NCI-H146 treated with DMSO at 0.1 percent for 48 hours (cell line): ENCODE results near the gene ITGAL.

Experiments
- DNase-seq: peaks from one replicate; lab custom pipeline; 2025; ENCODE audit not compliant: unreplicated experiment; lab: John Stamatoyannopoulos, UW

ITGAL gene

GRCh38 chr16:30541502-30542329 is 69.2 kb downstream of the ITGAL start:
- DNase-seq: no peak

- DNase-seq: no peak
Observed at GRCh38 chr16:30543067-30543466, 70.5 kb downstream of the ITGAL start.

DNA sequence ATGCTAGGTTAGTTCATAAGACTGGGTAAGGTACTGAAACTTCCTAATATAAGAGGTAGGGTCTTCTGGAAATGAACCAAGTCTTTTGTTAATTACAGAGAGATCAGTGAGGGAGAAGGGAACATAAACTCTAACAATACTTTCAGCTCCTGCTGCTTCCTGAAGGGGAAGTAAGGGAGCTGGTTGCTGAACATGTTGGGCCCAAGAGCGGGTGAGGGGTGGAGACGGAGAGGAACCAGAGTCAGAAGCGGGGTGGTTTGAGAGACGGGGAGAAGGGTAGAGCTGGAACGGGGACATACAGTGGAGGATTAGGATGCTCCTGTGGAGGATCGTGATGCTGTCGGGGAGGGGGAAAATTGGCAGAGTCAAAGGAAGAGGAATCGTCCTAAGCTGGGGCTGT is 73.6 kb downstream of the ITGAL start:
- DNase-seq: no peak

- no peak for DNase-seq
Observed at GRCh38 chr16:30548416-30549253, 76.1 kb downstream of the ITGAL start.

DNA sequence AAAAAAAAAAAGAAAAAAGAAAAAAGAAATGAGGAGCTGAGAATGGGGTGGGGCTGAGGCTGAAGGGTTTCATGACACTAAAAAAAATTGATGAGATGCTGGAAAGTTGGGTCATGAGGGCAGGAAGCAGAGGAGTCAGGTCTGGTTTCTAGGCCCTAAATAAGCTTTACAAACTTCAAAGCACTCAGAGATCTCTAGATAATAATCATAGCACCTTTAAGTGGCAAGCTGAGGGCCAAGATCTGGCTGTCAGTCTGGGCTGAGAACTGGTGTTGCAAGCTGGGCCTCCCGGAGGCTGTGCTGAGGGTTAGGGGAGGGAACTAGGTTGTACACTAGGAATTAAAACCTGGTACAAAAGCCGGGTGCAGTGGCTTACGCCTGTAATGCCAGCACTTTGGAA is 79.2 kb downstream of the ITGAL start:
- no peak for DNase-seq

DNA sequence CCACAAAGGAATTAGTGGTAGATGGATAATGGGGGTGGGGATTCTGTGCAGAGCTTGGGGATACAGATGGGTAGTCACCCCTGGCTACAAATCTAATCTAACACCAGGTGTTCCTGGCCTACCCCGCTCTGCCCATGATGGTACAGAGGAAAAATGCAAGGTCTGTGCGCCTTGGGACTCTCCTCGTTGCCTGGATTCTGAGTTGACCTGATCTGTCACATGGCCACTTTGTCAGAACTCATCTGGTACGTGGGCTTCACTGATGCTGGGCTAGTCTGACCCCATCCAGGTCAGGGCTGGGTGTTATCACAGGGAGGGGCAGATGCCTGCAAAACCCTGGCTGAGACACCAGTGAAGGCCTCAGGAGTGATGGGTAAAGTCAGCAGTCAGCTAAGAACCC is 80.4 kb downstream of the ITGAL start:
- DNase-seq: no peak

GRCh38 chr16:30553393-30553899 is 80.9 kb downstream of the ITGAL start:
- no peak for DNase-seq

- no peak for DNase-seq
Observed at GRCh38 chr16:30554557-30555314, 82.2 kb downstream of the ITGAL start.

- DNase-seq: no peak
Observed at GRCh38 chr16:30555315-30556124, 83.0 kb downstream of the ITGAL start.

- no peak for DNase-seq
Observed at GRCh38 chr16:30556125-30556473, 83.6 kb downstream of the ITGAL start.

- no peak for DNase-seq
Observed at GRCh38 chr16:30557707-30557956, 85.1 kb downstream of the ITGAL start.

DNA sequence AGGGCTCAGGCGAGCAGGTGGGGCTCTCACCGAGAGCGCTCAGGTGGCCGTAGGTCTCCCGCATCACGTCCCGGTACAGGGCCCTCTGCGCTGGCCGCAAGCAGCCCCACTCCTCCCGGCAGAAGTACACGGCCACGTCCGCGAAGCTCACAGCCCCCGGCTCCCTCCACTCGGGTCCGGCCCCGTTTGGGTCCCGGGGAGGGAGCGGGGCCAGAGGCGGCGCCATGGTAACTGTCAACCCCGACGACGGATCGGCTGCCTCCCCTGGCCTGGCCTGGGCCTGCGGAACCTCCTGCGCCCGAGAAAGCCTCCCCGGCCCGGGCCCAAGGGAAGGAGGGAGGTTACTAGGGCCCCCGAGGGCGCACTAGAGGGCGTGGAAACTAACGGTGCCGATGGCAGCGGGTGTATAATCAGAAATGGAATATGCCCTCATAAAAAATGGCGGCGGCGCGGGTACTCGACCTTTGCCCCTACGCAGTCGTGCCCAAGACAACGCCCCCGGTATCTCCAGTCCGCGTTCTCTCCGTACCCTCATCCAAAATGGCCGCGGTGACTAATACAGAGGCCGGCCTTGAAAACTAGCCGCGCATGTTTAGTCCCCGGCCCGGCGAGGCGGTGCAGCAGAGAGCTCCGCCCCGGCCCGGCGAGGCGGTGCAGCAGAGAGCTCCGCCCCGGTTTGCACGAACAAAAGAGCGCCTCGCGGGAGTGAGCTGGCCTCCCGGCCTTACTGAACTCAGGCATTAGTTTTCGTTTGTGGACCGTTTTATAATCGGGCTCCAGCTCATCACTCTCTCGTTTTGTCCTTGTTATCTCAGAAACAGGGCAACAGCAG is 85.6 kb downstream of the ITGAL start, which contains the start of gene ZNF764:
ZNF764 (minus strand) TSS at position 418 of the 832 bp plus-strand sequence; CDS start at position 226, 192 bp downstream.
- DNase-seq: peak; percentile 99

- no peak for DNase-seq
Observed at GRCh38 chr16:30558789-30559377, 86.3 kb downstream of the ITGAL start.

DNA sequence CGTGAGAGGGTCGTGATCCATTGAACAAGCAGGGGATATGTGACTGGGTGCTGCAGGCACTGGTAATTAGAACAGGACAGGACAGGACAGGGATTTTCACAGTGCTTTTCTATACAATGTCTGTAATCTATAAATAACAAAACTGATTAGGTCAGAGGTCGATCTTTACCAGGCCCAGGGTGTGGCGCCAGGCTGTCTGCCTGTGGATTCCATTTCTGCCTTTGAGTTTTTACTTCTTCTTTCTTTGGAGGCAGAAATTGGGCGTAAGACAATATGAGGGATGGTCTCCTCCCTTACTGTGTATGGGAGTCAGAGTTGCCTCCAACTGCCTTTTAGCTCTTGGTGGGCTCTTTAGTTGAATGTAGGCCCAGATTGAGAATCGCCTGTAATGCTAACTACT is 87.1 kb downstream of the ITGAL start:
- DNase-seq: no peak

- no peak for DNase-seq
Observed at GRCh38 chr16:30561089-30561816, 88.7 kb downstream of the ITGAL start.

GRCh38 chr16:30562021-30562420 is 89.5 kb downstream of the ITGAL start:
- DNase-seq: no peak

GRCh38 chr16:30565526-30565925 is 93.0 kb downstream of the ITGAL start:
- no peak for DNase-seq

GRCh38 chr16:30565984-30566383 is 93.4 kb downstream of the ITGAL start:
- no peak for DNase-seq

DNA sequence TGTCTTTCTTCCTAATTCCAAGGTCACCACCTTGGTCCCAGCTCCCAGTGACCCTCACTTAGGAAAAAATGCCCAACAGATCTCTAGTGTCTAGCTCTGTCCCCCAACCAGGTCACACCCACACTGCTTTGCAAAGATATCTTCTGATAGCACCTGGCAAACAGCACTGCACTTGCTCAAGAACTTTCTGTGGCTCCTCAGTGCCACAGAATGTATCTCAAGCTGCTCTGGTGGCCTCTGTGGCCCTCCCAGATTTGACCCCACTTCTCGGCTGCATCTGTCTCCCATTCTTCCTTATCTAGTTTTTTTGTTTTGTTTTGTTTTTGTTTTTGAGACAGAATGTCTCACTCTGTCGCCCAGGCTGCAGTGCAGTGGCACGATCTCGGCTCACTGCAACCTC is 94.0 kb downstream of the ITGAL start:
- no peak for DNase-seq
